ES-I3 (cell line): ENCODE measurements around the gene AFMID.

Experiments
- H3K36me3 ChIP-seq: 2 replicates; pipeline ENCODE4 v1.6.1; 2013; ENCODE audit warnings: mild to moderate bottlenecking, low read length, control low read depth, moderate library complexity; ENCODE audit not compliant: insufficient read depth
- H3K4me1 ChIP-seq: 2 replicates; pipeline ENCODE4 v1.6.1; 2013; ENCODE audit warnings: mild to moderate bottlenecking, control low read depth, low read length; ENCODE audit not compliant: insufficient read depth
- H3K9ac ChIP-seq: 2 replicates; pipeline ENCODE4 v1.6.1; 2013; ENCODE audit warnings: low read depth, mild to moderate bottlenecking, low read length, moderate library complexity
- H3K9me3 ChIP-seq: 2 replicates; pipeline ENCODE4 v1.6.1; 2013; ENCODE audit warnings: mild to moderate bottlenecking, low read length, moderate library complexity; ENCODE audit not compliant: control insufficient read depth, insufficient read depth

Gene AFMID

DNA sequence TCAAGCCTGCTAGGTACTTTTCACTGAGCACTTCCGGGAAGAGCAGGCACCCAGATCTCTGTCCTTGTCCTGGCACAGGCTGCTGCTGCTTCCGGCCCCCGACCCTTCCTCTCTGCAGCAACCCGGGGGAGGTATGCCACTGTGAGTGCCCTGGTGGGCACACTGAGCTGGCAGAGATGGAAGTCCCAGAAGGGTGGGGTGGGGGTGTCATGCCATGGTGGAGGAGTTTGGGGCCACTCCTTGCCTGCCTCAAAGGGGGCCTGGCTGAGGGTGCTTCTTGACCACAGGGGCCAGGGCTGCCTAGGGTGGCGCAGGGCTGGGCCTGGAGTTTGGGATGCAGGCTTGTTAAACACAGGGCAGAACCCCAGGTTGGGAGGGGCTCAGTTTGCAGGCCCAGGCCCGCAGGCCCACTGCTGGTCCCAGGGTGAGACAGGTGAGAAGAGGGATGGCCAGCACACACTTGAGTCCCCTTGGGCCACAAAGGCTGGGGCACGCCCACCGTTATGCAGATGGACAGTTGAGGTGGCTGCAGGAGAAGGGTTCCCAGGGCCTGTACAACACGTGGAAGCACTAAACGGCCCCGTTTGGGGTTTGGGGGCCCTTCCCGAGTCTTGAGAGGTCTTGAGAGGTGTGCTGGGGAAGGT lies 53.0 kb downstream of the AFMID start:
- Histone ChIP-seq H3K9me3 (no peaks in the 10 kb centered on the region), H3K9ac (no peak overlapping the region), H3K4me1 (no peaks in the 10 kb centered on the region; the same call in 1 of the 2 replicates), H3K36me3 (no peaks in the 10 kb centered on the region)

DNA sequence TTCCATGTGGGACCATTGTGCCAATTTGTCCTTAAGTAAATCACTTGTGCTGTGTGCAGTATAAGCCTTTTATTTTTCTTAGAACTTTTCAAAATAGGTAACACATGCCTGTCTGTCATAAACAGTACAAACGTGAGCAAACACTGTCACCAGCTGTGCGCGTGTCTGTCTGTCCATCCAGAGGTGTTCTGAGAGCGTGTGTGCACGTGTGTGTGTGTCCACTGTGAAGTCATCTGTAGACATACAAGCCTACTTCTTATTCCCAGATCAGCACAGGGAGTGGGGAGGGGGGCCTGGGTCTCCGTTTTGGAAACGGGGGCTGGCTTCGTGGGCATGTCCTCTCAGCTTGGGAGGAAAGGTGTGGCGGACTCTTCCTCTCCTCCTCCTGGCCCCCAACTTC lies 53.7 kb downstream of the AFMID start:
- H3K36me3 ChIP-seq: no peaks in the 10 kb centered on the region
- H3K9me3 ChIP-seq: 0 out of 2 replicates have a peak, but pooled peaks cover 5% of the 10 kb centered on the region
- no peak overlapping the region for H3K9ac ChIP-seq
- H3K4me1 ChIP-seq: no peaks in the 10 kb centered on the region; the same call in 1 of the 2 replicates

DNA sequence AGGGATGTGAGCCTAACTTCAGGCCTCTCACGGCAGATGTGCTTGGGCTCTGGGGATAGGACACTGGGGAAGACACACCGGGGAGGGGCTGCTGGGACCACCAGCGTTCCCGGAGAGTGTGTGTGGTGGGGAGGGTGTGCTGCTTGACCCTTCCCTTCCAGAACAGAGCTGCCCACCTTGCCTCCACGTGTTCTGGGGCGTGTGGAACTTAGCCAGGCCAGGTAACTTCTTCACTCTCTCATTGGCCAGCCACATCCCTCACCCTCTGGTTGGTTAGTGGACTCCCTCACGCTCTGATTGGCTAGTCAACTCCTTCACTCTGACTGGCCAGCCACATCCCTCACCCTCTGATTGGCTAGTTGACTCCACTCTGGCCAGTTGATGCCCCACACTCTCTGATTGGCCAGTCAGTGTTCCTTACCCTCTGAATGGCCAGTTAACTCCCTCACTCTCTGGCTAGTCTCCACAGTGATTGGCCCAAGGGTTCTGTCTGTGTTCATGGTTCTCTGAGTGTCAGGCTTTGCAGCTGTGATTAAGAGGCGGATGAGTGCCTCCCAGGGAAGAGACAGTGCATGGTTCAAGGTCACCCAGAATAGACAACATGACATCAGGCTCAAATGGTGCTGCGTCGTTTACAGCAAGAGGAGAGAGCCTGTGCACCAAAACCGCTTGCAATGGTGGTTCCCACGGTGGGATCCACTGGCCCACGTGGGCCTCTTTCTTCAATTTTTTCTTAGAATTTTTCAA lies 54.3 kb downstream of the AFMID start:
- no peaks in the 10 kb centered on the region for H3K36me3 ChIP-seq
- no peak overlapping the region for H3K9ac ChIP-seq
- 0 out of 2 replicates have a peak, but pooled peaks cover 5% of the 10 kb centered on the region for H3K9me3 ChIP-seq
- no peaks in the 10 kb centered on the region; the same call in 1 of the 2 replicates for H3K4me1 ChIP-seq

DNA sequence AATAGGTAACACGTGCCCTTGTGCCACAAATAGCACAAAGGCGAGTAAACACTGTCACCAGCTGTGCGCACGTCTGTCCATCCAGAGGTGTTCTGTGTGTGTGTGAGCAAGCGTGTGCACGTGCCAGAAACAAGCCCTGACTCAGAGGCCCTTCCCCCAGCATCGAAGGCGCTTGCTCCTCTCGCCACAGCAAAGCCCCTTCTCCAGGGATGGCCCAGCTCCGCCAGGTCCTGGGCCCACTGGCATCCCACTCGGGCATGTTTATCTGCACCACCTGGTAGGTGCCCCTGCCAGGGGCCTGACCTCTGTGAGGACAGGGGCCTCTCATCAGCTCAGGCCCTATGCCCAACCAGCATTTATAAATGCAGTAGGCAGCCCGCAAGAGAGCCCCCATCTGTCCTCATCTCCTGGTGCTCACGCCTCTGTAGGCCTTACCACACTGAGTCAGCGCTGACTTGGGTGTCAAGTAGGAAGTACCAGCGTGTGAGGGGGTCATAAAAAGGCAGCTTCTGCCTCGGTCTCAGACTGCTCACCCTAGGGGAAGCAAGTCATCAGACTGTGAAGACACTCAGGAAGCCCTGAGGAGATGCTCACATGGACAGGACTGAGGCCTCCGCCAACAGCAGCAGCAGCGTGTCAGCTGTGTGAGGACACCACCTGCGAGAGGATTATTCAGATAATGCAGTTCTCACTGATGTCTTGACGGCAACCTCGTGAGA lies 55.0 kb downstream of the AFMID start:
- 0 out of 2 replicates have a peak, but pooled peaks cover 5% of the 10 kb centered on the region for H3K9me3 ChIP-seq

DNA sequence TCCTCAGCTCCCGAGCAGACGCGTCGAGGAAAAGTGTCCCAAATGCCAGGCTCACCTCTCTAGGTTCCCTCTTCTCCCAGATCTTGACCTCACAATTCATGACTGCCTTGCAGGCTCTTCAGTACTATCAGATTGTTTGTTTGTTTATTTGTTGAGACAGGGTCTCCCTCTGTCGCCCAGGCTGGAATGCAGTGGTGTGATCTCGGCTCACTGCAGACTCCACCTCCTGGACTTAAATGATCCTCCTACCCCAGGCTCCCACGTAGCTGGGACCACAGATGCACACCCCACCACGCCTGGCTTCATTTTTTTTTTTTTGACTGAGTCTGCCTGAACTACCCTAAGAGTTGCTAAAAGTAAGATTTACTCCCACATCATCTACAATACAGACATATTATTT lies 60.1 kb downstream of the AFMID start:
- Histone ChIP-seq H3K36me3 (no peaks in the 10 kb centered on the region), H3K4me1 (peaks cover 6% of the 10 kb centered on the region), H3K9me3 (0 out of 2 replicates have a peak, but pooled peaks cover 5% of the 10 kb centered on the region), H3K9ac (no peak overlapping the region)

More for the DNA sequence above, 55.0 kb downstream of the AFMID start:
- H3K9ac ChIP-seq: no peak overlapping the region
- H3K4me1 ChIP-seq: no peaks in the 10 kb centered on the region; the same call in 1 of the 2 replicates
- no peaks in the 10 kb centered on the region for H3K36me3 ChIP-seq

DNA sequence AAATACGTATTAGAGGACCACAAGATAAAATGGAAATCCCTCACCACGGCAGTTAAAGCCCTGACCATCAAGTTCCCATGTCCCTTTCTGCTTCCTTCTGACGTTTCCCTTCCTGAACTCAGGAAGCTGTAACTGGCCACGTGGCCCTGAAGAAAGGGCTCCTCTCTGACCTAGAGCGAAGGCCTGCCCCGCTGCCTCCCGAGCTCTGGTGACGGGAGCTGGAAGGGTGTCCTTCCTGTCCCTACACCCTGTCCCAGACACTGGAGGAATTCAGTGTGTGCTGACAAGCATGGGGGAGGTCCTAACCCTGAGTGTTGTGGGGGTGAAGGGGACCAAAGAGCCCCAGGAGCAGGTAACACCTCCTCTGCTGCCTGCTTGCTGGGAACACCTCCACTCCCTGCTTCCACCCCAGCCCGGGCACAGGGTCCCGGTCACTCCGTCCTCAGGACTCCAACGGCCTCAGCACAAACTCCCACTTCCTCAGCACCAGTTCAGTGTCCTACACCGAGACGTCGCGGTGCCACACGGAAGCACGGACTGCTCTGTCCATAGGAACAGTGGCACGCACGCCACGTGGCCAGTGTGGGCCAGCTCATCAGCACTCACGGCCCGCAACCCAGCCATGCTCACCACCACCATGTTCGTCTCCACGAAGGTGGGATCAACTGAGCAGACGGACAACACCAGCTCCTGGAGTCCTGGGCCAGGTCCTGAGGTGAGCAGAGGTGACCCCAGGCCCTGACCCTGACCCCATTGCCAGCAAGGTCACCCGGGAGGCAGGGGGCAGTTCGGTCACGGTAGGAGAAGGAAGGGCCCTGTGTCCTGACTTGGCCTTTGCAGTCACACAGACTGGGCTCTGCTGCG lies 61.1 kb downstream of the AFMID start:
- Histone ChIP-seq H3K36me3 (no peaks in the 10 kb centered on the region), H3K4me1 (peaks cover 6% of the 10 kb centered on the region), H3K9ac (no peak overlapping the region), H3K9me3 (0 out of 2 replicates have a peak, but pooled peaks cover 5% of the 10 kb centered on the region)

DNA sequence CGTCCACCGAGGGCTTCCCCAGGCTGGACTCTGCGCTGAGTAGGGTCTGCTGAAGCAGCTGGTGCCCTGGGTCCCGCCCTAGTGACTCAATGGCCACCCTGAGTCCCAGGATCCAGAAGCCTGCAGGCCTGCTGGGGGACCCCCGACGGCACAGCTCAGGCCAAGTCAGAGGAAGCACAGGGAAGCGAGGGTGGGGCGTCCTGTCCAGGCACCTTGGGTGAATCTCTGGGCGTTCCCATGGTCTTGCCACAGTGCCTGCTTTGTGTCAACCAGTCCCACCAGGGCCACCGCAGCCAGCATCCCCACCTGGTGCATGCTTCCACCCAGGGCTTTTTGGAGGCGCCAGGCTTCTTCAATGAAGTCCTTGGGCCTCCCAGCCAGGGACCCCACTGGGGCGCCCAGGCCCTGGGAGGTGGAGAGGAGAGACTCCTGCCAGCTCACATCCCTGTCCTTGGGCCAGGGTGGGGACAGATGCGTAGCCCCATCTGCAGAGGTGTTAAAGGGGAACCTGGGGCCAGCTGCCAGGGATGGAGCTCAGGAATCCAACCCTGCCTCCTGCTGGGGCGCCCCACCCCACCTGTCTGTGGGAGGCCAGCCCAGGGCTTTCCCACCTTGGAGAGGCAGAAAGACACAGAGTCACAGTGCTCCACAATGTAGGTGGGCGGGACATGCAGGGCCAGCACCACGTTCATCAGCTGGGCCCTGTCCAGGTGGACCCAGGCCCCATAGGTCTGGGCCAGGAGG lies 62.1 kb downstream of the AFMID start:
- Histone ChIP-seq H3K9me3 (0 out of 2 replicates have a peak, but pooled peaks cover 5% of the 10 kb centered on the region), H3K36me3 (no peaks in the 10 kb centered on the region), H3K9ac (no peak overlapping the region), H3K4me1 (peaks cover 6% of the 10 kb centered on the region)

DNA sequence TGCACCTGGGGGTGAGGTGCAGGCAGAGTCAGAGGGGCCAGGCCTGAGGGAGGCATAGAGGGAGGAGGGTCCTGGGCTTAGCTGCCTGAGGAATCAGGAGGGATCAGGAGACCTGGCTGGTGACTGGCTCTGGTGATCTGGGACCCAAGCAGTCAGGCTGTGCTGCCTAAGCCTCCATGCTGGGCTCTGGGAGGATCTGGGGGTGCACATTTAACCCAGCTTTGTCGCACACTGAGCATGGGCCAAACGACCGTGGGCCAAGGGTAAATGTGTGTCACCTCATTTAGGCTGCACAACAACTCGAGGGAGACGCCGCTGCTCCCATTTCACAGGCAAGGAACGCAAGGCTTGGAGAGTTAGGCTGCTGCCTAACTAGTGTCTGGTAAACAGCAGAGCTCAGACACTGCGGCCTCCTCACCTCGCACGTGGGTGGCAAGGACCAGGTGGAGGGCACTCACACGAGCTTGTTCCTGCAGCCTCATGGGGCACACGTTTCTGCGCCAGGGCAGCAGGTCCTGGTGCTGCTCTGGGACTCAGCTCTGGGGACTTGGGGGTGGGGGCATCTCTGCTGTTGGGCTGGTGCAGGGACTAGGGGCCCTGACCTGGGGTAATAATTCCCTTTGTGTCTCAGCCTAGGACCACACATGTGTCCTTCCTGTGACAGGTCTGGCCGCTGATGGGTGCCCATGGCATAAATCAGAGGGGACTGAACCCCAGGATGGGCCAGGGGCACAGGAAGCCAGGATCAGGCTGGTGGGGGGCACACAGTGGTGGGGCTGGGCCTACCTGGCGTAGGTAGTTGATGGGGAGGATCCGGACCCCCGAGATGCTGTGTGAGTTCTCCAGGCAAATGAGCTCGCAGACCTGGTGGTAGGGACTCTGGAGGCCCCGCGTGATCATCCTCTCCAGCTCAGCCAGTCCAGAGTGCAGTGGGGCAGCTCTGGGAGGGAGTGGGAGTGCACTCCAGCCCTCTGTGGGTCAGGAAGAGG lies 63.0 kb downstream of the AFMID start:
- H3K9ac ChIP-seq: no peak overlapping the region
- 0 out of 2 replicates have a peak, but pooled peaks cover 5% of the 10 kb centered on the region for H3K9me3 ChIP-seq
- H3K4me1 ChIP-seq: peaks cover 6% of the 10 kb centered on the region
- no peaks in the 10 kb centered on the region for H3K36me3 ChIP-seq

DNA sequence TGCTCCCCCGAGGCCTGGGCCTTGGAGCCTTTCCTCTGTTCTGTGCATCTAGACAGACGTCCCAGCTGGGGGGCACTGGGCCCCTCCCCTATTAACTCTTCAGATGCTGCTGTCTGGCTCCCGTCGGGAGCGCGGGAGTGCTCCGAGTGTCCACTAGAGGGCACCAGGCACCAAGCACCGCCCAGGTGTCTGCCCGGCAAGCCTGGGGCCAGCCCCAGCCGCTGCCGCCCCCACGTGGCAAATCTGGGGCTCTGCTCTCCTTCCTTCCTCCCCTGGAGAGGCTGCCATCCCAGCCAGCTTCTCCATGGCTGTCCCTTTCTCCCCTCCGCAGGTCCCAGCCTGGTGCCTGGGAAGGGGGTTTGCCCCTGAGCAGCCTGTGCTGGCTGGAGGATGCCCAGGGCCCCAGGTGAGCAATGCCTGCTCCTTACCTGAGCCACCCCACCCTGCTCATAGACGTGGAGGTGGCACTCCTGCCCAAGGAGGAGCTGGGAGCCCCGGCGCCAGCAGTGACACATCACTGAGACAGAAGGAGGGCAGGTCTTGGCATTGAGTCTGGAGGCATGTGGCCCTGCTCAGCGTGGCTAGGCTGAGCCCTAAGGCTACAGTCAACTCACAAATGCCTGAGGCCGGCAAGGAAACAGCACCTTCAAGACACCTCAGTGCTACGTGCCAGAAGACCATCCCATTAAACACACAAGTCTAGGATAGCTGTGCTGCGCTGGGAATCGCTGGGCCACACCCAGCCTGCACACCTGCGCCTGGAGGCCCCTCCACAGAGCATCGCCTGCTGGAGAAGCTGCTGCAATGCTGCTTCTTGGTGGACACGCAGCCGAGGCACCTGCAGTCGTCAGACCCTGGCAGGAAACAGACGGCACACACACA lies 64.0 kb downstream of the AFMID start:
- Histone ChIP-seq H3K36me3 (no peaks in the 10 kb centered on the region), H3K9me3 (no peaks in the 10 kb centered on the region), H3K4me1 (peaks cover 8% of the 10 kb centered on the region), H3K9ac (no peak overlapping the region)

DNA sequence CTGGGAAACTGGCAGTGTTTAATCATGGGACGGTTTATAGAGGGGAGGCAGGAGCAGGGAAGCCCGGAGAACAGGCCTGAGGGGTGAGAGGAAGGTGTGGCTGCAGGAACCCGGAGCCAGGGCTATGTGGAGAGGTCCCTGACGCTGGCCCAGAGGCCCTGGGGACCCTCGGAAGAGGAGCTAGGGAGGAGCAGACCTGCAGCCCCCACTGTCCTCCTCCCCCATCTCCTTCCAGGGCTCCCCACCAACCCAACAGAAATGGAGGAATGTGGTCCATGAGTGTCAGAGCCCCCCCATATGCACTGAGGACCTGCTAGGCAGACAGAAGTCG lies 64.6 kb downstream of the AFMID start:
- Histone ChIP-seq H3K9ac (no peak overlapping the region), H3K4me1 (peaks cover 14% of the 10 kb centered on the region)

DNA sequence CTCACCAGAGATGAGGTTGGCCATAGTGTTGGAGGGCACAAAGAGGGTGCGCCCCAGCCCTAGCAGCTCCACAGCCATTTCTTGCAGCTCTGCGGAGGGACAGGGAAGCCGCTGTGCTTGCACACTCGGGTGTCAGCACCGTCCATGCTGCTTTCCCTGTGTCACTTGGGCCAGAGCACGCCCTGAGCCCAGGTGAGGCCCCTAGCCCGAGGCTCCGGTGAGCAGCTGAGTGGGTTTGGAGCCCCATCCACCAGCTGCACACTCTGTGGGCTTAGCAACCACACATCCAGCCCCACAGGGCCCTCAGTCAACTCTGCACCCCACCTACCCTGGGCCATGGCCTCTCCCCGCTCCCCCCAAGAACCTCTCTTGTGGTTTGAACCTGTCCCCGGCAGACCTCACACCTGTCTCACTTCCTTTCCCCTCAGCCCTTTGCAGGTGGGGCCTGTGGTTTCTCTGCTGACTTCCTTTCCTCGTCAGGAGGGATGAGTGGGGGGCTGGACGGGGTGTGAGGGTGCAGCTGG lies 65.0 kb downstream of the AFMID start:
- H3K4me1 ChIP-seq: peaks cover 18% of the 10 kb centered on the region
- H3K36me3 ChIP-seq: no peaks in the 10 kb centered on the region
- no peak overlapping the region for H3K9ac ChIP-seq

More for the DNA sequence above, 64.6 kb downstream of the AFMID start:
- Histone ChIP-seq H3K9me3 (no peaks in the 10 kb centered on the region), H3K36me3 (no peaks in the 10 kb centered on the region)

More for the DNA sequence above, 65.0 kb downstream of the AFMID start:
- no peaks in the 10 kb centered on the region for H3K9me3 ChIP-seq
